T-helper 2 cell treated with Interferon-gamma antibody and Interleukin-4, amounts not matched to agents 5 μg/mL and 100 μg/mL, for 36 hours (primary cell): ENCODE results near the gene SLC35A2.

Experiments used
- DNase-seq: peaks from one replicate; pipeline ENCODE4 v3.0.0; 2021; ENCODE audit warnings: low spot score
- H3K27ac Mint-ChIP-seq: one replicate; pipeline ENCODE4 v1.8.0; 2021; ENCODE audit warnings: mild to moderate bottlenecking, mixed read lengths
- H3K27me3 Mint-ChIP-seq: one replicate; pipeline ENCODE4 v1.8.0; 2021; ENCODE audit warnings: low read depth, mixed read lengths
- H3K36me3 Mint-ChIP-seq: one replicate; pipeline ENCODE4 v1.8.0; 2021; ENCODE audit warnings: low read depth, mixed read lengths
- H3K4me1 Mint-ChIP-seq: one replicate; pipeline ENCODE4 v1.8.0; 2021; ENCODE audit warnings: low read depth, mixed read lengths
- H3K4me3 Mint-ChIP-seq: one replicate; pipeline ENCODE4 v1.8.0; 2022; ENCODE audit warnings: mild to moderate bottlenecking, moderate library complexity, mixed read lengths
- H3K9me3 Mint-ChIP-seq: one replicate; pipeline ENCODE4 v1.8.0; 2021; ENCODE audit warnings: mixed read lengths

SLC35A2 gene

GRCh38 chrX:48902776-48903175, 8.7 kb downstream of the SLC35A2 start:
- Mint-ChIP-seq H3K4me3 (no peak overlapping the region), H3K36me3 (peaks cover 15% of the 10 kb centered on the region), H3K27ac (no peak overlapping the region), H3K4me1 (no peaks in the 10 kb centered on the region), H3K27me3 (no peaks in the 10 kb centered on the region), H3K9me3 (no peaks in the 10 kb centered on the region)
- DNase-seq = no peak

- Mint-ChIP-seq H3K9me3 (no peaks in the 10 kb centered on the region), H3K4me1 (no peaks in the 10 kb centered on the region), H3K4me3 (no peak overlapping the region), H3K27ac (no peak overlapping the region), H3K36me3 (peaks cover 15% of the 10 kb centered on the region), H3K27me3 (no peaks in the 10 kb centered on the region)
- DNase-seq = no peak
Observed at GRCh38 chrX:48902135-48902534, 9.3 kb downstream of the SLC35A2 start.

- Mint-ChIP-seq H3K27me3 (no peaks in the 10 kb centered on the region), H3K4me1 (peaks cover 7% of the 10 kb centered on the region), H3K27ac (no peak overlapping the region), H3K9me3 (no peaks in the 10 kb centered on the region), H3K36me3 (peaks cover 15% of the 10 kb centered on the region), H3K4me3 (no peak overlapping the region)
- DNase-seq = no peak
Observed at GRCh38 chrX:48901069-48901468, 10.4 kb downstream of the SLC35A2 start.

- peaks cover 10% of the 10 kb centered on the region for H3K4me1 Mint-ChIP-seq
- H3K27me3 Mint-ChIP-seq = no peaks in the 10 kb centered on the region
- peaks cover 15% of the 10 kb centered on the region for H3K36me3 Mint-ChIP-seq
- no peaks in the 10 kb centered on the region for H3K9me3 Mint-ChIP-seq
- H3K27ac Mint-ChIP-seq = no peak overlapping the region
- no peak overlapping the region for H3K4me3 Mint-ChIP-seq
- no peak for DNase-seq
Observed at GRCh38 chrX:48899078-48899410, 12.4 kb downstream of the SLC35A2 start.

- Mint-ChIP-seq H3K27me3 (no peaks in the 10 kb centered on the region), H3K36me3 (peaks cover 17% of the 10 kb centered on the region), H3K4me3 (peak within 1 kb of the TSS; percentile 88), H3K27ac (peak within 1 kb of the TSS; percentile 98), H3K9me3 (no peaks in the 10 kb centered on the region), H3K4me1 (peaks cover 10% of the 10 kb centered on the region)
- DNase-seq = peak; percentile 88
Observed at GRCh38 chrX:48897625-48898306, 13.7 kb downstream of the SLC35A2 start, which contains the start of the genes PQBP1 and TIMM17B. TSS of gene PQBP1 (plus strand) at chrX:48897930. CDS start at chrX:48898510, 580 bp downstream. TSS of gene TIMM17B (minus strand) at chrX:48897768. CDS start at chrX:48897749, 19 bp downstream.

GRCh38 chrX:48897157-48897624, 14.3 kb downstream of the SLC35A2 start:
- Mint-ChIP-seq H3K27ac (peak overlapping the region; percentile 98), H3K4me1 (peaks cover 10% of the 10 kb centered on the region), H3K36me3 (peaks cover 15% of the 10 kb centered on the region), H3K27me3 (no peaks in the 10 kb centered on the region), H3K4me3 (peak overlapping the region; percentile 88), H3K9me3 (no peaks in the 10 kb centered on the region)
- peak; percentile 45 for DNase-seq

- peak overlapping the region; percentile 98 for H3K27ac Mint-ChIP-seq
- DNase-seq = no peak
- H3K9me3 Mint-ChIP-seq = no peaks in the 10 kb centered on the region
- H3K4me3 Mint-ChIP-seq = peak overlapping the region; percentile 88
- no peaks in the 10 kb centered on the region for H3K27me3 Mint-ChIP-seq
- H3K36me3 Mint-ChIP-seq = peaks cover 11% of the 10 kb centered on the region
- peaks cover 14% of the 10 kb centered on the region for H3K4me1 Mint-ChIP-seq
Observed at GRCh38 chrX:48896611-48897011, 14.8 kb downstream of the SLC35A2 start.

GRCh38 chrX:48894891-48895290, 16.6 kb downstream of the SLC35A2 start:
- H3K9me3 Mint-ChIP-seq = no peaks in the 10 kb centered on the region
- peaks cover 3% of the 10 kb centered on the region for H3K27me3 Mint-ChIP-seq
- H3K27ac Mint-ChIP-seq = no peak overlapping the region
- H3K36me3 Mint-ChIP-seq = peaks cover 8% of the 10 kb centered on the region
- peaks cover 21% of the 10 kb centered on the region for H3K4me1 Mint-ChIP-seq
- DNase-seq = no peak
- H3K4me3 Mint-ChIP-seq = no peak overlapping the region

- no peak overlapping the region for H3K27ac Mint-ChIP-seq
- H3K36me3 Mint-ChIP-seq = peaks cover 8% of the 10 kb centered on the region
- H3K9me3 Mint-ChIP-seq = no peaks in the 10 kb centered on the region
Observed at GRCh38 chrX:48893556-48894348, 17.7 kb downstream of the SLC35A2 start.

GRCh38 chrX:48892896-48893295, 18.6 kb downstream of the SLC35A2 start:
- peaks cover 3% of the 10 kb centered on the region for H3K27me3 Mint-ChIP-seq
- peak overlapping the region; percentile 8 for H3K27ac Mint-ChIP-seq
- H3K9me3 Mint-ChIP-seq = no peaks in the 10 kb centered on the region
- no peak overlapping the region for H3K4me3 Mint-ChIP-seq
- peaks cover 21% of the 10 kb centered on the region for H3K4me1 Mint-ChIP-seq
- H3K36me3 Mint-ChIP-seq = peaks cover 6% of the 10 kb centered on the region
- DNase-seq = no peak

More at GRCh38 chrX:48893556-48894348, 17.7 kb downstream of the SLC35A2 start:
- peaks cover 3% of the 10 kb centered on the region for H3K27me3 Mint-ChIP-seq
- H3K4me1 Mint-ChIP-seq = peaks cover 21% of the 10 kb centered on the region
- DNase-seq = no peak
- H3K4me3 Mint-ChIP-seq = no peak overlapping the region

- Mint-ChIP-seq H3K9me3 (no peaks in the 10 kb centered on the region), H3K27me3 (peaks cover 3% of the 10 kb centered on the region), H3K4me3 (peak overlapping the region; percentile 71), H3K36me3 (peaks cover 6% of the 10 kb centered on the region), H3K27ac (peak overlapping the region; percentile 67), H3K4me1 (peaks cover 18% of the 10 kb centered on the region)
- DNase-seq = peak; percentile 77
Observed at GRCh38 chrX:48891402-48892288, 19.8 kb downstream of the SLC35A2 start.

- Mint-ChIP-seq H3K4me3 (peak overlapping the region; percentile 96), H3K36me3 (peaks cover 6% of the 10 kb centered on the region), H3K27ac (peak overlapping the region; percentile 85), H3K9me3 (no peaks in the 10 kb centered on the region), H3K4me1 (peaks cover 14% of the 10 kb centered on the region), H3K27me3 (peaks cover 3% of the 10 kb centered on the region)
- peak; percentile 16 for DNase-seq
Observed at GRCh38 chrX:48890934-48891401, 20.5 kb downstream of the SLC35A2 start.

GRCh38 chrX:48890296-48890925, 21.0 kb downstream of the SLC35A2 start:
- Mint-ChIP-seq H3K4me3 (peak overlapping the region; percentile 96), H3K4me1 (peaks cover 14% of the 10 kb centered on the region), H3K9me3 (no peaks in the 10 kb centered on the region), H3K36me3 (peaks cover 6% of the 10 kb centered on the region), H3K27me3 (peaks cover 3% of the 10 kb centered on the region), H3K27ac (peak overlapping the region; percentile 85)
- no peak for DNase-seq
